Epithelial cell of esophagus (primary cell): Measurements from ENCODE around the gene MDM1.

Experiments used
- DNase-seq: peaks from one replicate; pipeline ENCODE4 v3.0.0; 2010; ENCODE audit warnings: low read depth
- H3K4me3 ChIP-seq: 2 replicates; pipeline ENCODE4 v1.5.1; 2011; ENCODE audit warnings: mild to moderate bottlenecking, low read length, control low read depth
- CTCF ChIP-seq: IDR thresholded peaks from 2 replicates; pipeline ENCODE4 v1.5.1; 2011; ENCODE audit warnings: low read depth, mild to moderate bottlenecking, low read length, control low read depth, inconsistent platforms; ENCODE audit not compliant: insufficient read depth; ENCODE audit errors: missing control alignments

Gene MDM1

GRCh38 chr12:68245180-68246021, 86.8 kb downstream of the MDM1 start:
- no peak for TF ChIP-seq CTCF
- no peak for DNase-seq
- H3K4me3 ChIP-seq: no peak overlapping the region
